ENCODE results near the gene RPP14.

Gene RPP14

DNA sequence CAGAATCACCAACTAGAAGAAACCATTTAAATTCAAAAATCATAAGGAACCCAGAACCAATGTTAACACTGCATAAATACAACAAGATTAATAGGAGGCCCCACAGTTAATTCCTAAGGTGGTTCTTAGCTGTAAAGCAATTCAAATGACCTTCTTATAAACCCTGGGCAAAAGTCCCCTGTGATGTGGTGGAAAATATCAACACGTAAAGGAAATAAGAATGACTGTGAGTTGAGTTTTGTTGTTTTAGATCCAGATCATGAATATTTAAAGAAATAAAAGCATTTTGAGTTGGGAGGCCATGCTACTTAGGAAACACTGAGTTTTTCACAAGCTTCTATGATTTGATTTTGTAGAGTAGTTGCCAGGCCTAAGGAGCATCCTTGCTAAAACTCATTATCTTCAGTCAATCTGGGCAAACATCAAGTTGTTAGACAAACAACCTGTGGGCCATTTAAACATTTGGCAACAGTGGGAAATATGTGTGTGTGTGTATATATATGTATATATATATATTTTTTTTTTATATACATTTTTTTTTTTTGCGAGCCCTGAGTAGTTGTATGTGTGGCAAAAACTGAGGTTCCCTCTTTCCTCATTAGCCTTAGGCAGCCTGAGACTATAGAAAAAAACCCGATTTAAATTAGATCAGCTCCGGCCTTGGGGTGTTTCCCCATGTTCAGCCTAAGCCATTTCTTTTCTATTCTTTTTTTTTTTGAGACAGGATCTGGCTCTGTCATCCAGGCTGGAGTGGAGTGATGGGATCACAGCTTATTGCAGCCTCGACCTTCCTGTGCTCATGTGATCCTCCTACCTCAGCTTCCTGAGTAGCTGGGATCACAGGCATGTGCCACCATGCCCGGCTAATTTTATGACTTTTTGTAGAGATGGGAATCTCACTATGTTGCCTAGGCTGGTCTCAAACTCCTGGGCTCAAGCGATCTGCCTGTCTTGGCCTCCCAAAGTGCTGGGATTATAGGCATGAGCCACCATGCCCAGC is 18.6 kb downstream of the RPP14 start:
- Histone ChIP-seq H3K27ac (peak overlapping the region; percentile 21), H3K4me3 (ENCODE audit: low read depth, low read length) (no peak overlapping the region), H3K27me3 (replicated peaks) (no peaks in the 10 kb centered on the region), H3K36me3 (replicated peaks) (no peaks in the 10 kb centered on the region)
- no peak for DNase-seq
- TF ChIP-seq, protein P1, sequence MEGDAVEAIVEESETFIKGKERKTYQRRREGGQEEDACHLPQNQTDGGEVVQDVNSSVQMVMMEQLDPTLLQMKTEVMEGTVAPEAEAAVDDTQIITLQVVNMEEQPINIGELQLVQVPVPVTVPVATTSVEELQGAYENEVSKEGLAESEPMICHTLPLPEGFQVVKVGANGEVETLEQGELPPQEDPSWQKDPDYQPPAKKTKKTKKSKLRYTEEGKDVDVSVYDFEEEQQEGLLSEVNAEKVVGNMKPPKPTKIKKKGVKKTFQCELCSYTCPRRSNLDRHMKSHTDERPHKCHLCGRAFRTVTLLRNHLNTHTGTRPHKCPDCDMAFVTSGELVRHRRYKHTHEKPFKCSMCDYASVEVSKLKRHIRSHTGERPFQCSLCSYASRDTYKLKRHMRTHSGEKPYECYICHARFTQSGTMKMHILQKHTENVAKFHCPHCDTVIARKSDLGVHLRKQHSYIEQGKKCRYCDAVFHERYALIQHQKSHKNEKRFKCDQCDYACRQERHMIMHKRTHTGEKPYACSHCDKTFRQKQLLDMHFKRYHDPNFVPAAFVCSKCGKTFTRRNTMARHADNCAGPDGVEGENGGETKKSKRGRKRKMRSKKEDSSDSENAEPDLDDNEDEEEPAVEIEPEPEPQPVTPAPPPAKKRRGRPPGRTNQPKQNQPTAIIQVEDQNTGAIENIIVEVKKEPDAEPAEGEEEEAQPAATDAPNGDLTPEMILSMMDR (IDR thresholded peaks at IDR 0.05; ENCODE audit: low read depth, low read length, missing control alignments): no peak
- in situ Hi-C loops (cut with HindIII; ENCODE audit: low pct_ligation_motif_present, low sequenced_read_pairs): no loop called here

DNA sequence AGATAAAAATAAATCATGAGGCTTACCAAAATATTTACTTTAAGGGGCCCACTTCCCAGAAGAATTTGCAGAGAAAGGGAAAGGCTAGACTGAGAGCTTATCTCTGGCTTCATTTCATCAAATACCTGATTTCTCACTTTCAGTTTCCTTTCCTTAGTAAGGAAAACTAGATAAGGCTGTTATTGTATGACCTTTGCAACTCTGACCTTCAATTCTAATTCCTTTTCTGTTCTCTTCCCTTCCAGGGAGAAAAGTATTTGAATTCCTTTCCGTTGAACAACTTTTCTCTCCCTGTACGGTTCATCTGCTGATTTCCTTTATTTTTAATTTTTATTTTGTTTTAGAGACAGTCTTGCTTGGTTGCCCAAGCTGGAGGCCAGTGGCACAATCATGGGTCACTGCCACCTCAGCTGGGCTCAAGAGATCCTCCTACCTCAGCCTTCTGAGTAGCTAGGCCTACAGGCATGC is 19.5 kb downstream of the RPP14 start:
- in situ Hi-C loops (cut with HindIII; ENCODE audit: low pct_ligation_motif_present, low sequenced_read_pairs): no loop called here

DNA sequence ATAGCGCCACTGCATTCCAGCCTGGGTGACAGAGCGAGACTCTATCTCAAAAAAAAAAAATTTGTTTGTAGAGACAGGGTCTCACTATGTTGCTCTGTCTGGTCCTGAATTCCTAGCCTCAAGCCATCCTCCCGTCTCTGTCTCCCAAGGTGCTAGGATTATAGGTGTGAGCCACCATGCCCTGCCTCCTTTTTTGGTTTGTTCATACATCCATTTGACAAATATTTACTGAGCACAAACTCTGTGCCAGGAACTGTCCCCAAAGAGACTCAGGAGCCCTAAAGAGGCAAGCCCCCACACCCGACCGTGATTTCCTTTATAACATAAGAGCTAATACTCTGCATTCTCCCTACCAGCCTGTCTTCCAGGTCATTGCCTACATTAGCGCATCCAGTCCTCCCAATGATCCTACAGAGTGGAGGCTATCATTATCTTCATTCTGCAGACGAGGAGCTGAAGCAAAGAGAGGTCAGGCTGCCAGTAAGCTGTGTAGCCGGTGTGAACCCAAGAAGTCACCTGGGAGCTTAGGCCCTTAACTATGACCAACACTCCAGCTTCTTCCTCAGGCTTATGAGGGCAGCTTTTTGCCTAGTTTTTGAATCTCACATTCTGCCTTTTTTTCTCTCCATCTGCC is 20.3 kb downstream of the RPP14 start:
- TF ChIP-seq, protein P1 (IDR thresholded peaks at IDR 0.05; ENCODE audit: low read depth, low read length, missing control alignments): no peak
- in situ Hi-C loops (cut with HindIII; ENCODE audit: low pct_ligation_motif_present, low sequenced_read_pairs): no loop called here
- no peak overlapping the region for H3K27ac ChIP-seq
- H3K4me3 ChIP-seq (ENCODE audit: low read depth, low read length): no peak overlapping the region
- H3K27me3 ChIP-seq (replicated peaks): no peaks in the 10 kb centered on the region
- no peaks in the 10 kb centered on the region for H3K36me3 ChIP-seq (replicated peaks)
- DNase-seq: no peak

More for the DNA sequence above, 19.5 kb downstream of the RPP14 start:
- no peak for DNase-seq
- Histone ChIP-seq H3K27me3 (replicated peaks) (no peaks in the 10 kb centered on the region), H3K36me3 (replicated peaks) (no peaks in the 10 kb centered on the region), H3K27ac (peak overlapping the region; percentile 21), H3K4me3 (ENCODE audit: low read depth, low read length) (no peak overlapping the region)
- TF ChIP-seq, protein P1 (IDR thresholded peaks at IDR 0.05; ENCODE audit: low read depth, low read length, missing control alignments): no peak

DNA sequence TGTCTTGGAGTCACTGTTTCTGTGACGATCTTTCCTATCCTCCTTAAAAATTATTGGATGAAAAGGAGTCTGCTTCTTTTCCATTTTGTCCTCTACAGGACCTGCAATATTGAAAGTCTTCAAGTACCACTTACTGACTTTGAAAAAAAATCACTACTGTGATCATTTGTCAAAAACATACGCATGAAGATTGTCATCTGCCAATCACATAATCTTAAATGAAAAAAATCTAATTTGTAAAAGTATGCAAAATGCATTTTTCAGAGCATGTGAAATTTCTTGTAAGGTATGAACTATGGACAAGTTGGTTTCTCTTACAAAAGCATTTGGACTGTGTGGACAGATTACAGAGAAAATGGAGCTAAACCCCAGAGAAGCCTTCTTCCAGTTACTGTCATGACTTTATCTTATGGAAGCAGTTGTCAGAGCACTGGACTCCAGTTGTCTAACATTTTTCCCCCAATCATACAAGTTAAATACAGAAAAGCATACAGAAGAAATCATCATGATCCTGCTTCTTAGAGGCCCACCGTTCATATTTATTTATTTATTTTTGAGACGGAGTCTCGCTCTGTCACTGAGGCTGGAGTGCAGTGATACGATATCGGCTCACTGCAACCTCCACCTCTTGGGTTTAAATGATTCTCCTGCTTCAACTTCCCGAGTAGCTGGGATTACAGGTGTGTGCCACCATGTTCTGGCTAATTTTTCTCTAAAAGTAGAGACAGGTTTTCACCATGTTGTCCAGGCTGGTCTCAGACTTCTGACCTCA is 23.3 kb downstream of the RPP14 start:
- DNase-seq: no peak
- Histone ChIP-seq H3K4me3 (ENCODE audit: low read depth, low read length) (no peak overlapping the region), H3K36me3 (replicated peaks) (no peaks in the 10 kb centered on the region), H3K27ac (no peak overlapping the region), H3K27me3 (replicated peaks) (no peaks in the 10 kb centered on the region)
- TF ChIP-seq, protein P1 (IDR thresholded peaks at IDR 0.05; ENCODE audit: low read depth, low read length, missing control alignments): no peak
- in situ Hi-C loops (cut with HindIII; ENCODE audit: low pct_ligation_motif_present, low sequenced_read_pairs): no loop called here

DNA sequence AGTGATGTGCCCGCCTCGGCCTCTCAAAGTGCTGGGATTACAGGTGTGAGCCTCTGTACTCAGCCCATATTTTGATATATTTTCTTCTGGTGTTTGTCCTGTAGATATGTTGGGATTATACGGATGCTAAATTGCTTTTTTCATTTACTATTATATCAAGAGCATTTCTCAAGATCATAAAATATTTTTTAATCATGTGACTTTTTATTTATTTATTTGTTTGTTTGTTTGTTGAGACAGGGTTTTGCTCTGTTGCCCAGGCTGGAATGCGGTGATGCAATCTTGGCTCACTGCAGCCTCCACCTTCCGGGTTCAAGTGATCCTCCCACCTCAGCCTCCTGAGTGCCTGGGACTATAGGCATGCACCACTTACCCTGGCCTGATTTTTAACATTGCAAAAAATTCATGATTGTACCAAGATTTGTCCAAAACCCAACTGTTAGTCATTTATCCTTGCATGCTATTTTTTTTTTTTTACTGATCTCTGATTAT is 23.9 kb downstream of the RPP14 start:
- in situ Hi-C loops (cut with HindIII; ENCODE audit: low pct_ligation_motif_present, low sequenced_read_pairs): no loop called here
- Histone ChIP-seq H3K36me3 (replicated peaks) (no peaks in the 10 kb centered on the region), H3K4me3 (ENCODE audit: low read depth, low read length) (no peak overlapping the region), H3K27ac (no peak overlapping the region), H3K27me3 (replicated peaks) (no peaks in the 10 kb centered on the region)
- TF ChIP-seq, protein P1 (IDR thresholded peaks at IDR 0.05; ENCODE audit: low read depth, low read length, missing control alignments): no peak
- DNase-seq: no peak
